Measurements from ENCODE around the gene USP11.

Gene USP11

GRCh38 chrX:47204970-47205369 lies 27.8 kb upstream of the USP11 start:
- no peak for DNase-seq (ENCODE audit: low spot score)

- DNase-seq (ENCODE audit: low spot score): no peak
These were observed 26.5 kb upstream of the USP11 start for GRCh38 chrX:47206316-47206715.

- DNase-seq (ENCODE audit: low spot score): no peak
These were observed 24.7 kb upstream of the USP11 start for GRCh38 chrX:47208108-47208507.

GRCh38 chrX:47209508-47210238 lies 23.1 kb upstream of the USP11 start:
- DNase-seq (ENCODE audit: low spot score): no peak

GRCh38 chrX:47210661-47211425 lies 22.0 kb upstream of the USP11 start:
- no peak for DNase-seq (ENCODE audit: low spot score)

GRCh38 chrX:47212381-47213293 lies 20.2 kb upstream of the USP11 start:
- no peak for DNase-seq (ENCODE audit: low spot score)

GRCh38 chrX:47214435-47215077 lies 18.3 kb upstream of the USP11 start:
- DNase-seq (ENCODE audit: low spot score): no peak

GRCh38 chrX:47215291-47215900 lies 17.4 kb upstream of the USP11 start:
- no peak for DNase-seq (ENCODE audit: low spot score)

- no peak for DNase-seq (ENCODE audit: low spot score)
These were observed 16.4 kb upstream of the USP11 start for GRCh38 chrX:47216393-47216925.

- DNase-seq (ENCODE audit: low spot score): peak; percentile 54
These were observed 15.5 kb upstream of the USP11 start for GRCh38 chrX:47217121-47217851.

GRCh38 chrX:47217852-47218279 lies 14.9 kb upstream of the USP11 start:
- peak; percentile 98 for DNase-seq (ENCODE audit: low spot score)

- peak; percentile 98 for DNase-seq (ENCODE audit: low spot score)
These were observed 14.4 kb upstream of the USP11 start, which contains the start of gene CDK16 for GRCh38 chrX:47218280-47218919. CDK16 (plus strand) TSS chrX:47218681; CDS start chrX:47223558, 4,877 bp downstream.

- peak; percentile 41 for DNase-seq (ENCODE audit: low spot score)
These were observed 13.6 kb upstream of the USP11 start for GRCh38 chrX:47218920-47219815.

- no peak for DNase-seq (ENCODE audit: low spot score)
These were observed 11.1 kb upstream of the USP11 start for GRCh38 chrX:47221756-47222155.

- no peak for DNase-seq (ENCODE audit: low spot score)
These were observed 10.0 kb upstream of the USP11 start for GRCh38 chrX:47222751-47223350.

- no peak for DNase-seq (ENCODE audit: low spot score)
These were observed 9.1 kb upstream of the USP11 start for GRCh38 chrX:47223476-47224250.

GRCh38 chrX:47224266-47224895 lies 8.4 kb upstream of the USP11 start:
- no peak for DNase-seq (ENCODE audit: low spot score)
